Ovary (tissue), 3 donors: ENCODE results near the gene MCTP2.

Source experiments
- CTCF ChIP-seq, 3 donors: fragments of 450-650 bp in 2 of 3; fragments of 200-600 bp in 1 of 3; IDR thresholded peaks; one replicate each; pipeline versions ENCODE4 v1.5.1 to v1.8.0; 2016 to 2022; ENCODE audit warnings: antibody characterized with exemption in 3 of 3, mild to moderate bottlenecking in 1 of 3
- EP300 ChIP-seq: sonication (generic); formaldehyde crosslinking; IDR thresholded peaks from one replicate; pipeline ENCODE4 v1.6.1; 2017; ENCODE audit warnings: antibody characterized with exemption
- POLR2A ChIP-seq: fragments of 450-650 bp; IDR thresholded peaks from one replicate; pipeline ENCODE4 v1.6.1; 2017; ENCODE audit warnings: antibody characterized with exemption, mild to moderate bottlenecking, moderate library complexity
- donor health status: DM: no; HTN: no; CAD: no.

- TF ChIP-seq CTCF (IDR thresholded peaks at IDR 0.05) = no peak
- no peak for TF ChIP-seq EP300
- TF ChIP-seq POLR2A = no peak
These were observed 141.5 kb downstream of the MCTP2 start for GRCh38 chr15:94372821-94373220.
